Glutamatergic neuron (in vitro differentiated cells): ENCODE data around the gene PCED1B. TPM values are rescaled to one million over a fixed set of nuclear protein-coding genes. Genes with fewer than 3 reads are reported as not detected.

Experiments
- DNase-seq: peaks from one replicate; pipeline ENCODE4 v3.0.0; 2022
- H3K27ac Mint-ChIP-seq: one replicate; pipeline ENCODE4 v1.8.0; 2020; ENCODE audit warnings: mild to moderate bottlenecking, mixed read lengths, inconsistent platforms; ENCODE audit not compliant: unreplicated experiment
- H3K27me3 Mint-ChIP-seq: one replicate; pipeline ENCODE4 v1.8.0; 2020; ENCODE audit warnings: mild to moderate bottlenecking, moderate library complexity, mixed read lengths, inconsistent platforms; ENCODE audit not compliant: unreplicated experiment
- H3K36me3 Mint-ChIP-seq: one replicate; pipeline ENCODE4 v1.8.0; 2020; ENCODE audit warnings: mild to moderate bottlenecking, mixed read lengths, inconsistent platforms; ENCODE audit not compliant: unreplicated experiment
- H3K4me1 Mint-ChIP-seq: one replicate; pipeline ENCODE4 v1.8.0; 2020; ENCODE audit warnings: mild to moderate bottlenecking, low read depth, mixed read lengths, inconsistent platforms; ENCODE audit not compliant: unreplicated experiment
- H3K4me3 Mint-ChIP-seq: one replicate; pipeline ENCODE4 v1.8.0; 2020; ENCODE audit warnings: mild to moderate bottlenecking, mixed read lengths, inconsistent platforms; ENCODE audit not compliant: unreplicated experiment
- H3K9me3 Mint-ChIP-seq: one replicate; pipeline ENCODE4 v1.8.0; 2020; ENCODE audit warnings: mild to moderate bottlenecking, moderate library complexity, mixed read lengths, inconsistent platforms; ENCODE audit not compliant: unreplicated experiment
- CTCF ChIP-seq: fragments of 200-600 bp; sonication (generic); IDR thresholded peaks from one replicate; pipeline ENCODE4 v1.5.0; 2021; ENCODE audit not compliant: partially characterized antibody, unreplicated experiment
- total RNA-seq: library from RNA; stranded (reverse); fragmentation: NEBNext Ultra II Directional; extraction: Animal tissue kit (Norgen Biotek cat#: 25700); gene quantifications from one replicate; pipeline ENCODE4 v1.2.1, GENCODE V29; 2021; ENCODE audit not compliant: unreplicated experiment

PCED1B gene
- total RNA-seq, 1 donor from 2014 or later, result 0.27 TPM

DNA sequence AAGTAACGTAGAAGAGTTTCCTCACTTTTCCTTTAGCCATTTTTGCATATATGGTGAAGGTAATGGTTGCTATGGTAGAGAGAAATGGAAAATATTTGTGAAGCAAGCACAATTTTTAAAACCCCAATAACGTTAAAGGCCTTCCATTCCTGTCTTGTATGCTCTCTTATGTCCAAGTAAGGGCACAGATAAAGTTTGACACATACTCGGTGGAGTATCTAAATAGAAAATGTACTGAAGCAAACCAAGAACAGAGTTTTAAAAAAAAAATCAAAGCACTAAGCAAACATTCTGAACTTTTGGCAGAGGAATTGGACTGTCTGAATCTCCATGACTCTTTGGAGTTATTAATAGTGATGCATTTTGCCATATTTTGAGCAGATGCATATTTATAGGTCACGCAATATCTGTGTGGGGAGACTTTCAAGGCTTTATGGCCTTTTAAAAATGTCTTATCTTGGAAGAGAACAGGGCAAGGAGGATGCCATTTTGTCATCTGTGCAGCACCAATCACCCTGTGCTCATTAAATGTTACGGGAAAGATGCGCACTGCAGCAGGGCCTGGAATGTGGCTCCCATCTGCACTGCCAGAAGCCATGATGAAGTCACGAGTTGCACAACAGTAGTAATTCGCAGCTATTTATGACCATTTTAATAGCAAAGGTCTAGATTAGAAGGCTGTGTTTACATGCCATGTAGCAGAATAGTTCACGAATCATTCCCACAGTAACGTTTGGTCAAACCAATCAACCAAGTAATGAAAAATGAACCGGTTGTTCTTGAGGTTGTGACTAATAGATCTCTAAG is 23.6 kb downstream of the PCED1B start:
- Mint-ChIP-seq H3K4me3 (no peak overlapping the region), H3K27ac (no peak overlapping the region), H3K9me3 (no peaks in the 10 kb centered on the region), H3K36me3 (no peaks in the 10 kb centered on the region), H3K27me3 (no peaks in the 10 kb centered on the region), H3K4me1 (no peaks in the 10 kb centered on the region)
- no peak for DNase-seq
- no peak for TF ChIP-seq CTCF

- no peak overlapping the region for H3K4me3 Mint-ChIP-seq
- H3K9me3 Mint-ChIP-seq, result no peaks in the 10 kb centered on the region
- H3K4me1 Mint-ChIP-seq, result no peaks in the 10 kb centered on the region
- DNase-seq, result no peak
- no peak for TF ChIP-seq CTCF
- H3K36me3 Mint-ChIP-seq, result no peaks in the 10 kb centered on the region
- H3K27me3 Mint-ChIP-seq, result no peaks in the 10 kb centered on the region
- no peak overlapping the region for H3K27ac Mint-ChIP-seq
Measured at GRCh38 chr12:47105914-47106674, 26.7 kb downstream of the PCED1B start.

DNA sequence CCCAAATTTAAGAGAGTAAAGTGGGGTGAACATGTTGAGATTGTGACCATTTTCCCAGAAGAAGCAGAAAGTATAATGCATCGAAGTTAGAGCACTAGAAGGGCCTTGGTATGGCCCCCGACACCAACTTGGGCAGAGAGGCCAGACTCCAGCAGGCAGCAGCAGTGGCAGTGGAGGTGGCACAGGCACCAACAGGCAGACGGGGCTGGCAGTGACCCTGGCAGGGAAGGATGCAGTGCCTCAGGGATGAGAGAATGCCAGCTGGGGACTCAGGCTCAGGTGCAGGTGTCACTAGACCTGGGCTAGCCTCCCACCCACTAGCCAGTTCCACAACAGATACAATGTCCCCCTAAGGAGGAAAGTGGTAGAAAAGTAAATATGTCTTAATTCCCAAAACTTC is 28.0 kb downstream of the PCED1B start:
- H3K36me3 Mint-ChIP-seq, result no peaks in the 10 kb centered on the region
- H3K4me1 Mint-ChIP-seq, result no peaks in the 10 kb centered on the region
- TF ChIP-seq CTCF, result no peak
- H3K9me3 Mint-ChIP-seq, result no peaks in the 10 kb centered on the region
- H3K27me3 Mint-ChIP-seq, result no peaks in the 10 kb centered on the region
- no peak overlapping the region for H3K27ac Mint-ChIP-seq
- DNase-seq, result no peak
- H3K4me3 Mint-ChIP-seq, result no peak overlapping the region

GRCh38 chr12:47107926-47108325 is 28.5 kb downstream of the PCED1B start:
- H3K4me1 Mint-ChIP-seq, result no peaks in the 10 kb centered on the region
- TF ChIP-seq CTCF, result no peak
- H3K4me3 Mint-ChIP-seq, result no peak overlapping the region
- H3K27ac Mint-ChIP-seq, result no peak overlapping the region
- DNase-seq, result no peak
- no peaks in the 10 kb centered on the region for H3K36me3 Mint-ChIP-seq
- no peaks in the 10 kb centered on the region for H3K27me3 Mint-ChIP-seq
- H3K9me3 Mint-ChIP-seq, result no peaks in the 10 kb centered on the region
